Central memory CD8-positive, alpha-beta T cell (primary cell): ENCODE measurements around the gene R3HCC1L.

ENCODE experiments used
- ATAC-seq: fragments of 150-1000 bp; cut with Tn5 transposase; replicated peaks from 2 replicates; pipeline ENCODE4 v1.10.0; 2022; ENCODE audit warnings: mild to moderate bottlenecking, moderate FRiP score, moderate number of reproducible peaks; ENCODE audit not compliant: poor library complexity, severe bottlenecking; ENCODE audit errors: extremely low read depth
- DNase-seq, 2 donors: peaks; one replicate each; pipeline ENCODE4 v3.0.0; 2021; ENCODE audit warnings: low spot score in 2 of 2
- H3K27ac Mint-ChIP-seq: one replicate; pipeline ENCODE4 v1.8.0; 2022; ENCODE audit warnings: low read depth, mild to moderate bottlenecking, moderate library complexity, mixed read lengths
- H3K27me3 Mint-ChIP-seq: one replicate; pipeline ENCODE4 v1.8.0; 2022; ENCODE audit warnings: mixed read lengths
- H3K36me3 Mint-ChIP-seq: one replicate; pipeline ENCODE4 v1.8.0; 2022; ENCODE audit warnings: mild to moderate bottlenecking, moderate library complexity, mixed read lengths; ENCODE audit not compliant: insufficient read depth
- H3K4me1 Mint-ChIP-seq: one replicate; pipeline ENCODE4 v1.8.0; 2022; ENCODE audit warnings: mixed read lengths
- H3K4me3 Mint-ChIP-seq: one replicate; pipeline ENCODE4 v1.8.0; 2022; ENCODE audit warnings: mild to moderate bottlenecking, moderate library complexity, mixed read lengths
- H3K9me3 Mint-ChIP-seq: one replicate; pipeline ENCODE4 v1.8.0; 2022; ENCODE audit warnings: mixed read lengths

The R3HCC1L gene

DNA sequence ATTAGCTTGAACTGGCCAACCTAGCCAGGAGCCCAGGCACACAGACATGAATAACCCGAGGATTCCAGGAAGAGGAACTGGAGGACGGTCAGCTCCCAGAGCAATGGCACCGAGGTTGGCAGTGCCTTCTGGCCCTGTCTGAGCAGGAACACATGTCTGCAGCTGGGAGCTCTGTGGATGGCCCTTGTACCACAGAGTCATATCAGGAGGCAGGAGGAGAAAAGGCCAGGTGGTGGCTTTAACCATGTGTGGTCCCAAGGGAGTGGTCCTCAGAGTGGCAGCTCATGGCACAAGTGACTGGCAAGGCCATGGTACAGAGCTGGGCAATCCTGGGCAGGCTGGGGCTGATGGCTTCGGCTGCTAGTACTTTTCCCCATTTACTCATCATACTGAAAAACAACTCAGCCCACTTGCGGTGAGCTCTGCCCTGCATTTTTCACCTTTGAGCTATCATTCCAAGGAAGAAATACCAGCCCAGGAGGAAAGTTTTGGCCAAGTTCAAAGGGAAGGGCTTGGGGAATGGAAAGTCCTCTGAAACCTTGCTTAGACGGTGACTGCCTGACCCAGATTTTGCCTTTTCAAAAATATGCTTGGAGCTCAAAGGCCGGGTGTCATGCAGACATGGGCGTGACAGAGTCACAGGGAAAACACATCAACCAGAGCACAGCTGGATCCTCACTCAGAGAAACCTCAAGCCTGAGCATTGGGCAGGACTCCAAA lies 159.3 kb downstream of the R3HCC1L start:
- Mint-ChIP-seq H3K4me3 (no peak overlapping the region), H3K9me3 (no peaks in the 10 kb centered on the region), H3K27ac (no peak overlapping the region), H3K27me3 (peaks cover 21% of the 10 kb centered on the region), H3K4me1 (peaks cover 9% of the 10 kb centered on the region), H3K36me3 (no peaks in the 10 kb centered on the region)
- DNase-seq: no peak
- no peak for ATAC-seq

DNA sequence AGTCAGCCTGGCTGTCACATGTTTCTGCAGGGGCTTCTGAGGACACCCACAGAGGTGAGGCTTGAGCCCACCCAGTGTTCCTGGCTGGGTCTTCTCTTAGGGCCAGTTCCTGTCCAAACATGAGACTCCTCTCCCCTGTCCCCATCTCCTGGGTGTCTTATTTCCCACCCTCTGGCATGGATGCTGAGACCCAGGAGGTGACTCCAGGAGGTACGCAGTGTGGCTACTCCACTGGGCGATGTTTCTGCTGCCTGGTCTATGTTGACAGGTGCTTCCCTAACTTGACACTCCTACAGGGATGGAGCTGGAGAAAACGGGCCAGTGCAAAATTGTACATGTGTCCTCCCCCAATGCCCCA lies 159.8 kb downstream of the R3HCC1L start:
- Mint-ChIP-seq H3K27me3 (peaks cover 24% of the 10 kb centered on the region), H3K4me3 (no peak overlapping the region), H3K9me3 (no peaks in the 10 kb centered on the region), H3K4me1 (peaks cover 9% of the 10 kb centered on the region), H3K36me3 (peaks cover under 1% of the 10 kb centered on the region), H3K27ac (no peak overlapping the region)
- DNase-seq (no peak), ATAC-seq (no peak)
